HEK293 (cell line): ENCODE data around the gene GARRE1.
A peak's percentile ranks its signal among the peaks of the same experiment; 100 is the strongest.

Source experiments
- EGR2 ChIP-seq: fragments of 450-650 bp; formaldehyde crosslinking; IDR thresholded peaks from 2 replicates; pipeline ENCODE4 v1.5.1; 2016; ENCODE audit warnings: low read depth, missing biosample characterization, missing genetic modification characterization
- GLI4 ChIP-seq: fragments of 450-650 bp; formaldehyde crosslinking; IDR thresholded peaks from 2 replicates; pipeline ENCODE4 v1.5.1; 2016; ENCODE audit warnings: missing biosample characterization, missing genetic modification characterization
- HIC1 ChIP-seq: fragments of 450-650 bp; formaldehyde crosslinking; IDR thresholded peaks from 2 replicates; pipeline ENCODE4 v1.5.1; 2016; ENCODE audit warnings: missing biosample characterization, missing genetic modification characterization
- HOXD13 ChIP-seq: sonication (generic); formaldehyde crosslinking; IDR thresholded peaks from 2 replicates; pipeline ENCODE4 v1.8.0; 2022; ENCODE audit warnings: missing genetic modification reagents, borderline replicate concordance
- KLF9 ChIP-seq: fragments of 450-650 bp; formaldehyde crosslinking; IDR thresholded peaks from 2 replicates; pipeline ENCODE4 v1.5.1; 2016; ENCODE audit warnings: missing biosample characterization, missing genetic modification characterization, low read depth
- MZF1 ChIP-seq: fragments of 450-650 bp; formaldehyde crosslinking; IDR thresholded peaks from 2 replicates; pipeline ENCODE4 v1.5.1; 2017; ENCODE audit warnings: missing biosample characterization, missing genetic modification characterization, borderline replicate concordance
- REST ChIP-seq: fragments of 450-650 bp; formaldehyde crosslinking; IDR thresholded peaks from 2 replicates; pipeline ENCODE4 v1.5.1; 2016; ENCODE audit warnings: missing biosample characterization, missing genetic modification characterization
- SCRT1 ChIP-seq: fragments of 450-650 bp; formaldehyde crosslinking; IDR thresholded peaks from 2 replicates; pipeline ENCODE4 v1.5.1; 2016; ENCODE audit warnings: missing biosample characterization, missing genetic modification characterization, borderline replicate concordance
- SP3 ChIP-seq: fragments of 450-650 bp; formaldehyde crosslinking; IDR thresholded peaks from 2 replicates; pipeline ENCODE4 v1.5.1; 2016; ENCODE audit warnings: missing biosample characterization, missing genetic modification characterization
- SP7 ChIP-seq: fragments of 450-650 bp; formaldehyde crosslinking; IDR thresholded peaks from 2 replicates; pipeline ENCODE4 v1.5.1; 2016; ENCODE audit warnings: missing biosample characterization, missing genetic modification characterization
- ZBTB20 ChIP-seq: fragments of 450-650 bp; formaldehyde crosslinking; IDR thresholded peaks from 2 replicates; pipeline ENCODE4 v1.5.1; 2016; ENCODE audit warnings: missing biosample characterization, missing genetic modification characterization
- ZBTB26 ChIP-seq: fragments of 450-650 bp; formaldehyde crosslinking; optimal IDR thresholded peaks from 2 replicates; pipeline ENCODE3; 2016; ENCODE audit warnings: missing biosample characterization, mild to moderate bottlenecking, missing genetic modification characterization
- ZBTB6 ChIP-seq: fragments of 450-650 bp; formaldehyde crosslinking; IDR thresholded peaks from 2 replicates; pipeline ENCODE4 v1.5.1; 2017; ENCODE audit warnings: missing biosample characterization, missing genetic modification characterization
- ZBTB8A ChIP-seq: fragments of 450-650 bp; formaldehyde crosslinking; IDR thresholded peaks from 2 replicates; pipeline ENCODE4 v1.5.1; 2016; ENCODE audit warnings: missing biosample characterization, missing genetic modification characterization
- ZFHX2 ChIP-seq: fragments of 450-650 bp; formaldehyde crosslinking; conservative IDR thresholded peaks from 2 replicates; pipeline ENCODE4 v1.5.1; 2016; ENCODE audit warnings: missing biosample characterization, missing genetic modification characterization
- ZFP37 ChIP-seq: fragments of 450-650 bp; formaldehyde crosslinking; IDR thresholded peaks from 2 replicates; pipeline ENCODE4 v1.5.1; 2016; ENCODE audit warnings: missing biosample characterization, missing genetic modification characterization
- ZNF121 ChIP-seq: fragments of 450-650 bp; formaldehyde crosslinking; IDR thresholded peaks from 2 replicates; pipeline ENCODE4 v1.5.1; 2016; ENCODE audit warnings: missing biosample characterization, missing genetic modification characterization
- ZNF169 ChIP-seq: fragments of 450-650 bp; formaldehyde crosslinking; IDR thresholded peaks from 2 replicates; pipeline ENCODE4 v1.5.1; 2016; ENCODE audit warnings: missing biosample characterization, missing genetic modification characterization
- ZNF184 ChIP-seq: fragments of 450-650 bp; IDR thresholded peaks from 2 replicates; pipeline ENCODE4 v1.5.1; 2018; ENCODE audit warnings: missing biosample characterization, mild to moderate bottlenecking, missing genetic modification characterization
- ZNF223 ChIP-seq: fragments of 450-650 bp; formaldehyde crosslinking; IDR thresholded peaks from 2 replicates; pipeline ENCODE4 v1.5.1; 2016; ENCODE audit warnings: missing biosample characterization, missing genetic modification characterization
- ZNF366 ChIP-seq: fragments of 450-650 bp; formaldehyde crosslinking; conservative IDR thresholded peaks from 2 replicates; pipeline ENCODE4 v1.5.1; 2016; ENCODE audit warnings: missing biosample characterization, missing genetic modification characterization
- ZNF544 ChIP-seq: fragments of 450-650 bp; formaldehyde crosslinking; IDR thresholded peaks from 2 replicates; pipeline ENCODE4 v1.5.0; 2017; ENCODE audit warnings: missing biosample characterization, missing genetic modification characterization
- ZNF580 ChIP-seq: fragments of 450-650 bp; formaldehyde crosslinking; IDR thresholded peaks from 2 replicates; pipeline ENCODE4 v1.5.1; 2016; ENCODE audit warnings: missing biosample characterization, missing genetic modification characterization
- ZNF621 ChIP-seq: fragments of 450-650 bp; formaldehyde crosslinking; IDR thresholded peaks from 2 replicates; pipeline ENCODE4 v1.5.1; 2017; ENCODE audit warnings: missing biosample characterization, missing genetic modification characterization
- ZNF704 ChIP-seq: fragments of 450-650 bp; formaldehyde crosslinking; IDR thresholded peaks from 2 replicates; pipeline ENCODE4 v1.5.1; 2016; ENCODE audit warnings: missing biosample characterization, missing genetic modification characterization
- ZNF707 ChIP-seq: fragments of 450-650 bp; formaldehyde crosslinking; IDR thresholded peaks from 2 replicates; pipeline ENCODE4 v1.5.1; 2016; ENCODE audit warnings: missing biosample characterization, missing genetic modification characterization
- ZNF792 ChIP-seq: fragments of 450-650 bp; formaldehyde crosslinking; IDR thresholded peaks from 2 replicates; pipeline ENCODE4 v1.5.1; 2016; ENCODE audit warnings: missing biosample characterization, missing genetic modification characterization
- ZSCAN16 ChIP-seq: fragments of 450-650 bp; formaldehyde crosslinking; IDR thresholded peaks from 2 replicates; pipeline ENCODE4 v1.5.1; 2016; ENCODE audit warnings: missing biosample characterization, missing genetic modification characterization
- TF ChIP-seq, protein P1 (sequence below): fragments of 450-650 bp; formaldehyde crosslinking; IDR thresholded peaks from 2 replicates; pipeline ENCODE4 v1.5.1; 2017; ENCODE audit warnings: missing biosample characterization, missing genetic modification characterization

Gene GARRE1

GRCh38 chr19:34244611-34245299 lies 9.6 kb upstream of the GARRE1 start (continued):
- TF ChIP-seq ZNF366 (tag by site-specific recombination) (no peak), ZNF121 (tag by site-specific recombination) (no peak), ZNF184 (tag by site-specific recombination) (no peak), REST (tag by site-specific recombination) (peak; percentile 71; the same call in 1 of the 2 replicates), ZNF544 (no peak), EGR2 (tag by site-specific recombination) (peak; percentile 61), MZF1 (no peak), ZNF223 (tag by site-specific recombination) (no peak), ZFHX2 (tag by site-specific recombination) (peak; percentile 70), HIC1 (tag by site-specific recombination) (no peak), ZNF792 (tag by site-specific recombination) (no peak), ZBTB26 (peak; percentile 3), ZNF621 (tag by site-specific recombination) (no peak), HOXD13 (CRISPR knock-in tag) (no peak), ZNF707 (tag by site-specific recombination) (no peak), SP3 (tag by site-specific recombination) (no peak), ZBTB6 (tag by site-specific recombination) (no peak), GLI4 (tag by site-specific recombination) (no peak), KLF9 (tag by site-specific recombination) (no peak), ZBTB20 (tag by site-specific recombination) (no peak), SP7 (tag by site-specific recombination) (0 out of 2 replicates have a peak, but pooled peaks have one; percentile 46), SCRT1 (tag by site-specific recombination) (no peak), ZNF580 (tag by site-specific recombination) (no peak), ZSCAN16 (tag by site-specific recombination) (no peak), ZNF704 (tag by site-specific recombination) (no peak), ZNF169 (tag by site-specific recombination) (no peak), ZBTB8A (tag by site-specific recombination) (no peak), ZFP37 (tag by site-specific recombination) (no peak)
- TF ChIP-seq, protein P1, sequence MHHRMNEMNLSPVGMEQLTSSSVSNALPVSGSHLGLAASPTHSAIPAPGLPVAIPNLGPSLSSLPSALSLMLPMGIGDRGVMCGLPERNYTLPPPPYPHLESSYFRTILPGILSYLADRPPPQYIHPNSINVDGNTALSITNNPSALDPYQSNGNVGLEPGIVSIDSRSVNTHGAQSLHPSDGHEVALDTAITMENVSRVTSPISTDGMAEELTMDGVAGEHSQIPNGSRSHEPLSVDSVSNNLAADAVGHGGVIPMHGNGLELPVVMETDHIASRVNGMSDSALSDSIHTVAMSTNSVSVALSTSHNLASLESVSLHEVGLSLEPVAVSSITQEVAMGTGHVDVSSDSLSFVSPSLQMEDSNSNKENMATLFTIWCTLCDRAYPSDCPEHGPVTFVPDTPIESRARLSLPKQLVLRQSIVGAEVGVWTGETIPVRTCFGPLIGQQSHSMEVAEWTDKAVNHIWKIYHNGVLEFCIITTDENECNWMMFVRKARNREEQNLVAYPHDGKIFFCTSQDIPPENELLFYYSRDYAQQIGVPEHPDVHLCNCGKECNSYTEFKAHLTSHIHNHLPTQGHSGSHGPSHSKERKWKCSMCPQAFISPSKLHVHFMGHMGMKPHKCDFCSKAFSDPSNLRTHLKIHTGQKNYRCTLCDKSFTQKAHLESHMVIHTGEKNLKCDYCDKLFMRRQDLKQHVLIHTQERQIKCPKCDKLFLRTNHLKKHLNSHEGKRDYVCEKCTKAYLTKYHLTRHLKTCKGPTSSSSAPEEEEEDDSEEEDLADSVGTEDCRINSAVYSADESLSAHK: no peak
